CD4-positive, CD25-positive, alpha-beta regulatory T cell (primary cell): ENCODE results near the gene CCDC91. TPM values are rescaled to one million over a fixed set of nuclear protein-coding genes. Genes with fewer than 3 reads are reported as not detected.
A peak's percentile ranks its signal among the peaks of the same experiment; 100 is the strongest.

ENCODE experiments used
- ATAC-seq, 2 donors: fragments of 150-1000 bp; cut with Tn5 transposase; one replicate each; pipeline ENCODE4 v1.10.0; 2021; ENCODE audit warnings: low read depth in 2 of 2, moderate number of reproducible peaks in 2 of 2, moderate library complexity in 1 of 2
- DNase-seq, 3 donors: peaks; one replicate each; pipeline versions ENCODE4 v3.0.0 to v3.0.0-alpha.2; 2012 to 2022; ENCODE audit warnings: mixed read lengths in 1 of 3
- H3K27ac ChIP-seq: one replicate; pipeline ENCODE4 v1.7.0; 2013; ENCODE audit warnings: mild to moderate bottlenecking, low read length; ENCODE audit not compliant: insufficient read depth, poor library complexity, severe bottlenecking
- H3K27me3 ChIP-seq: one replicate; pipeline ENCODE4 v1.7.0; 2013; ENCODE audit warnings: low read length; ENCODE audit not compliant: control insufficient read depth, insufficient read depth
- H3K36me3 ChIP-seq: one replicate; pipeline ENCODE4 v1.7.0; 2013; ENCODE audit warnings: mild to moderate bottlenecking, low read length, moderate library complexity; ENCODE audit not compliant: control insufficient read depth, insufficient read depth
- H3K4me1 ChIP-seq: 2 replicates; pipeline ENCODE4 v1.7.0; 2013; ENCODE audit warnings: mild to moderate bottlenecking, low read length; ENCODE audit not compliant: insufficient read depth, control insufficient read depth, poor library complexity, severe bottlenecking
- H3K4me3 ChIP-seq: one replicate; pipeline ENCODE4 v1.7.0; 2013; ENCODE audit warnings: low read depth, mild to moderate bottlenecking, low read length, moderate library complexity
- H3K9me3 ChIP-seq, 2 experiments: 1 replicate in 1 of 2; 2 replicates in 1 of 2; pipeline ENCODE4 v1.7.0; 2013; ENCODE audit warnings: low read length in 2 of 2, mild to moderate bottlenecking in 1 of 2, moderate library complexity in 1 of 2; ENCODE audit not compliant: control insufficient read depth in 2 of 2
- H3K27ac Mint-ChIP-seq, 3 donors: one replicate each; pipeline ENCODE4 v1.8.0; 2020 to 2022; ENCODE audit warnings: mild to moderate bottlenecking in 3 of 3, mixed read lengths in 3 of 3, moderate library complexity in 2 of 3
- H3K27me3 Mint-ChIP-seq: one replicate; pipeline ENCODE4 v1.8.0; 2022; ENCODE audit warnings: mild to moderate bottlenecking, mixed read lengths
- H3K36me3 Mint-ChIP-seq: one replicate; pipeline ENCODE4 v1.8.0; 2020; ENCODE audit warnings: mixed read lengths
- H3K4me1 Mint-ChIP-seq, 4 donors: one replicate each; pipeline ENCODE4 v1.8.0; 2020 to 2022; ENCODE audit warnings: mixed read lengths in 4 of 4, mild to moderate bottlenecking in 1 of 4
- H3K4me3 Mint-ChIP-seq, 4 donors: one replicate each; pipeline ENCODE4 v1.8.0; 2020 to 2022; ENCODE audit warnings: mild to moderate bottlenecking in 4 of 4, mixed read lengths in 4 of 4, moderate library complexity in 3 of 4
- H3K9me3 Mint-ChIP-seq, 7 donors: one replicate each; pipeline ENCODE4 v1.8.0; 2020 to 2022; ENCODE audit warnings: mixed read lengths in 7 of 7, mild to moderate bottlenecking in 3 of 7, moderate library complexity in 2 of 7
- polyA plus RNA-seq, 4 donors: library from polyadenylated mRNA; unstranded; fragments of 300-500 nt; fragmentation: Illumina TruSeq; gene quantifications; one replicate each; pipeline ENCODE4 v1.2.3, GENCODE V29; 2021
- total RNA-seq: library from RNA; stranded (reverse); gene quantifications from one replicate; pipeline ENCODE4 v1.2.3, GENCODE V29; 2022

Gene CCDC91, protein sequence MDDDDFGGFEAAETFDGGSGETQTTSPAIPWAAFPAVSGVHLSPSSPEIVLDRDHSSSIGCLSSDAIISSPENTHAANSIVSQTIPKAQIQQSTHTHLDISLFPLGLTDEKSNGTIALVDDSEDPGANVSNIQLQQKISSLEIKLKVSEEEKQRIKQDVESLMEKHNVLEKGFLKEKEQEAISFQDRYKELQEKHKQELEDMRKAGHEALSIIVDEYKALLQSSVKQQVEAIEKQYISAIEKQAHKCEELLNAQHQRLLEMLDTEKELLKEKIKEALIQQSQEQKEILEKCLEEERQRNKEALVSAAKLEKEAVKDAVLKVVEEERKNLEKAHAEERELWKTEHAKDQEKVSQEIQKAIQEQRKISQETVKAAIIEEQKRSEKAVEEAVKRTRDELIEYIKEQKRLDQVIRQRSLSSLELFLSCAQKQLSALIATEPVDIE
- total RNA-seq (62.1 TPM), polyA plus RNA-seq (10 to 100 TPM; 59.4 to 74.0 (median 66.6) TPM)

DNA sequence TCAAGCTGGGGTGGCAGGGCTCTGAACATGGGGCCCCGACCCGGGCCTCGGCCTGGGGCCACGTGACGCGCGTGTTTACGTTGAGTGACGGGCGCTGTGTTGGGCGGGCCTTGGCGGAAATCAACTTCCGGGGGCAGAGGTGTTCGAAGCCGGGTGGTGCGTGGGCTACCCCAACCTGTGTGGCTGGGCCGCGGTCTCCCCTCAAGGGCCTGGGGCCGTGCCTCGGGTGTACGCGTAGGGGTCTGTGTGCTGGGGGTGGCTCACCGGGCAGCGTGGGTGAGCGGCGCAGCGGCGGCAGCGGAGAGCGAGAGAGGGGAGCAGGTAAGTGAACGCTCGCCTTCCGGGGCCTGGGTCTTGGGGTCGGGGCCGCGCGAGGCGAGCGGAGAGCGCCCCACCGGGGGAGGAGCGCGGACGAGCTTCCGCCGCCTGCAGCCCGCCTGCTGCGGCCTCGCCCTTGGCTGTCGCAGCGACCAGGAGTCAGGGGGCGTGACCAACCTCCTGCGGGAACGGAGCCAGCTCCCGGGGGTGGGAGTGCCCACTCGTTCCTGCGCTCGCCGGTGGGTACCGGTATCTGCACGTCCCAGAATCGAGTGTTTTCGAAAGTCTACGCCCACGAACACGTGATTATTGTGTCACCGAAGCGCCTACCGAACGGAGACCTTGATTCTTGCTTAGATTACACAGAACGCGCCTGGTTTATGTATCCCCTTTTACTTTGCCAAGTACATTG lies at the start of gene CCDC91:
TSS of gene CCDC91 (plus strand) at position 136 of the 730 bp plus-strand sequence. CDS start 66,760 bp downstream, outside the sequence.
- no peaks in the 10 kb centered on the region for H3K27me3 Mint-ChIP-seq
- H3K27ac ChIP-seq = peak within 1 kb of the TSS; percentile 99
- H3K4me1 Mint-ChIP-seq = peaks cover 30 to 69% (median 52%) of the 10 kb centered on the region in 4 donors
- no peaks in the 10 kb centered on the region for H3K9me3 ChIP-seq
- H3K9me3 Mint-ChIP-seq = peaks cover 0 to 1% (median 0%) of the 10 kb centered on the region in 7 donors
- ATAC-seq = peak; percentile 82 to 84
- peak; percentile 90 to 94 (median 92) for DNase-seq
- H3K36me3 Mint-ChIP-seq = peaks cover 26% of the 10 kb centered on the region
- peak within 1 kb of the TSS; percentile 92 to 98 (median 96) for H3K4me3 Mint-ChIP-seq
- H3K36me3 ChIP-seq = no peaks in the 10 kb centered on the region
- peaks cover 24% of the 10 kb centered on the region for H3K4me1 ChIP-seq
- H3K27me3 ChIP-seq = no peaks in the 10 kb centered on the region
- H3K27ac Mint-ChIP-seq = peak within 1 kb of the TSS; percentile 99
- H3K4me3 ChIP-seq = peak within 1 kb of the TSS; percentile 97

DNA sequence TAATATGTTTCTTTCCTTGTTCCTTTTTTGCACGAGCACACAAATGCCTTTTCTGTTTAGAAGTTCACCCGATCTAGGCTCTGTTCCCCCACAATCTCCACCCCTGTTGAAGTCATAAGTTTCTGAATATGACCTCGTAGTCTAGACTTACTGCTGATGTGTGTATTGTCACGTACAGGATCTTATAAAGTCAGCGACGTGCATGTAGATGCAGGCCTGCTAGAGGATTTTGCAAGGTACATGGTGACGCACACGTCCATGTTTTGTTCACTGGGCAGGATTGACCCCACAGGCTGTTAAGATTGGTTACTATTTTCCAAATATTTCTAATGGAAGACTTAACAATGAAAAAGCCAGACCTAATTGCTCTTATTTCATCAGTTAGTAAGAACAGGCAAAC lies 46.2 kb upstream of the CCDC91 start:
- Histone ChIP-seq H3K27ac (no peak overlapping the region), H3K9me3 (no peaks in the 10 kb centered on the region), H3K4me1 (no peaks in the 10 kb centered on the region), H3K36me3 (no peaks in the 10 kb centered on the region), H3K27me3 (no peaks in the 10 kb centered on the region), H3K4me3 (no peak overlapping the region)
- H3K27me3 Mint-ChIP-seq = no peaks in the 10 kb centered on the region
- H3K27ac Mint-ChIP-seq = no peak overlapping the region
- DNase-seq = no peak
- H3K9me3 Mint-ChIP-seq = peaks cover 0 to 1% (median 0%) of the 10 kb centered on the region in 7 donors
- no peak for ATAC-seq
- no peaks in the 10 kb centered on the region for H3K4me1 Mint-ChIP-seq
- no peaks in the 10 kb centered on the region for H3K36me3 Mint-ChIP-seq
- H3K4me3 Mint-ChIP-seq = no peak overlapping the region

DNA sequence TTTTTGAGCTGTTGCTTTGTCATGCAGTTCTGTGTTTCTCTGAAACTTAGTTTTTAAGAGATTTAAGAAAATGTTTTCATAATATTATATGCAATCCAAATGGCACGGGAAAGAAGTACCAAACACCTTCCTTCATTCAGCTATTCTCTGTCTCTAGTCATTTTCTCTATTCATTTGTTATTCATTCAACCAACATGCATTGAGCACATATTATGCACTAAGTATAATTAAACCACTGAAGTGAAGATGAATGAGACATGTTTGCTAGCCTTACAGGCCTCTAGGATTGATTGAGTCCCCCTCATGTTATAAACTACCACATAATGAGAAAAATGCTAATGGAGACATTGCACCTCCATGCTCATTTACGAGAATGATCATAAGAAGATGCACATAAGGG lies 45.7 kb upstream of the CCDC91 start:
- H3K36me3 Mint-ChIP-seq = no peaks in the 10 kb centered on the region
- H3K4me3 Mint-ChIP-seq = no peak overlapping the region
- DNase-seq (no peak), ATAC-seq (no peak)
- no peak overlapping the region for H3K27ac ChIP-seq
- no peaks in the 10 kb centered on the region for H3K4me1 ChIP-seq
- no peak overlapping the region for H3K4me3 ChIP-seq
- peaks cover 0 to 1% (median 0%) of the 10 kb centered on the region in 7 donors for H3K9me3 Mint-ChIP-seq
- H3K9me3 ChIP-seq = no peaks in the 10 kb centered on the region
- no peaks in the 10 kb centered on the region for H3K27me3 ChIP-seq
- H3K27ac Mint-ChIP-seq = no peak overlapping the region
- H3K27me3 Mint-ChIP-seq = no peaks in the 10 kb centered on the region
- no peaks in the 10 kb centered on the region for H3K4me1 Mint-ChIP-seq
- no peaks in the 10 kb centered on the region for H3K36me3 ChIP-seq

DNA sequence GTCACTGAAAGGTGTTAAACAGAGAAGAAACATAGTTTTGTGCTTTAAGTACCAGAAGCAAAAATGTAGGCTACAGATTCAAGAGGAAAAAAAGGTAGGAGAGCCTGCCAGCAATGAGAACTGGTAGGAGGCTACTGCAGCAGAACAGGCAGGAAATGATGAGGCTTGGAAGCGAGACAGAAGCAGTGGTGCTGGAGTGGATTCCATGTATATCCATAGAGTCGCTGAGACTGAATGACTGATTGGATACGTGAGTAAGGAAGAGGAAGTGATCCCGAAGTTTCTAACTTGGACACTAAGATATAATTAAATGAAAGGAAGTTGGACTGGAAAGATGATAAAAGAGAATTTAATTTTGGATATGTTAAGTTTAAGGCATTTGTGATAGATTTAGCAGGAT lies 45.0 kb upstream of the CCDC91 start:
- ATAC-seq = no peak
- Mint-ChIP-seq H3K27ac (no peak overlapping the region), H3K27me3 (no peaks in the 10 kb centered on the region)

DNA sequence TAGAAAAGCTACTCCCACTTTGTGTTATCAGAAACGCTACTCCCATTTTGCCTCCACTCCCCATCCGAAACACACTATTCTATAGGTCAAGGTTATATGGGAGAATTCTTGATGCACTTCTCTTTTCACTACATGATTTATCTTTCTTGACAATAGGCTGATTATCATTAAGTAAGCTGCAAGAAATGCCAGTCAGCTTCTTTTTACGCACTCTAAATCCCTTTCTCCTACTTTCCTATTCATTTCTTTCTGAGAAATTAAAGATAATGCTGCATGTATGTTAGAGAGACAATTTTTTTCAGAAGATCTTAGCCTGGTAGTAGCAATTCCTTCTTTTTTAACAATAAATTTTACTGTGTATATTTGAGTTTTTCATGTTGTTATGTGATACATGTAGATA lies 41.0 kb upstream of the CCDC91 start:
- Histone ChIP-seq H3K9me3 (no peaks in the 10 kb centered on the region), H3K36me3 (no peaks in the 10 kb centered on the region), H3K4me3 (no peak overlapping the region), H3K27me3 (no peaks in the 10 kb centered on the region), H3K27ac (no peak overlapping the region), H3K4me1 (no peaks in the 10 kb centered on the region)
- H3K4me3 Mint-ChIP-seq = no peak overlapping the region
- DNase-seq (no peak), ATAC-seq (no peak)
- no peaks in the 10 kb centered on the region for H3K36me3 Mint-ChIP-seq
- H3K27ac Mint-ChIP-seq = no peak overlapping the region
- H3K9me3 Mint-ChIP-seq = peaks cover 0 to 5% (median 1%) of the 10 kb centered on the region in 7 donors
- H3K4me1 Mint-ChIP-seq = no peaks in the 10 kb centered on the region
- H3K27me3 Mint-ChIP-seq = peaks cover 10% of the 10 kb centered on the region

More for the DNA sequence above, 45.0 kb upstream of the CCDC91 start:
- Histone ChIP-seq H3K27ac (no peak overlapping the region), H3K4me1 (no peaks in the 10 kb centered on the region), H3K4me3 (no peak overlapping the region), H3K27me3 (no peaks in the 10 kb centered on the region), H3K9me3 (no peaks in the 10 kb centered on the region), H3K36me3 (no peaks in the 10 kb centered on the region)
- peaks cover 0 to 1% (median 0%) of the 10 kb centered on the region in 7 donors for H3K9me3 Mint-ChIP-seq
- no peak overlapping the region for H3K4me3 Mint-ChIP-seq
- no peaks in the 10 kb centered on the region for H3K4me1 Mint-ChIP-seq
- no peak for DNase-seq
- no peaks in the 10 kb centered on the region for H3K36me3 Mint-ChIP-seq

DNA sequence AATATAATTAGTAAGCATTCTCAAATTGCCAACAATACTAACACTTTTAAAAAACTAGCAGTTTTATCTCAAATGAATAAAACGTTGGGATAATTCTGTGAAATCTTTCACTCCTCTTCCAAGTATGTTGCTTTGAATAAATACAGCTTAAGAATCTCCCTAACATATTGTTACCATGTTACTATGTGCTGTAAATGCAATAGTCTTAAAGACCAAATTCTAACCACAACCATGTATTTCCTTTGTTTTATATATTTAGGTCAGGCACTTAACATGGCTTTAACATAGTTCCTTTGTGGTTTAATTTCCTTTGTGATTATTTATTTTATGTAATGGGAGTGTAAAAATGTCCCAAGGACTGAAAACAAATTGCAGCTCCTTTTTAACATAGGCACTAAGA lies 33.9 kb upstream of the CCDC91 start:
- Mint-ChIP-seq H3K36me3 (peaks cover 6% of the 10 kb centered on the region), H3K9me3 (peaks cover 0 to 5% (median 0%) of the 10 kb centered on the region in 7 donors), H3K4me1 (no peaks in the 10 kb centered on the region), H3K27ac (no peak overlapping the region), H3K27me3 (no peaks in the 10 kb centered on the region), H3K4me3 (no peak overlapping the region)
- no peak overlapping the region for H3K4me3 ChIP-seq
- DNase-seq (no peak), ATAC-seq (no peak)
- no peaks in the 10 kb centered on the region for H3K9me3 ChIP-seq
- H3K4me1 ChIP-seq = no peaks in the 10 kb centered on the region
- no peak overlapping the region for H3K27ac ChIP-seq
- H3K36me3 ChIP-seq = no peaks in the 10 kb centered on the region
- H3K27me3 ChIP-seq = no peaks in the 10 kb centered on the region

DNA sequence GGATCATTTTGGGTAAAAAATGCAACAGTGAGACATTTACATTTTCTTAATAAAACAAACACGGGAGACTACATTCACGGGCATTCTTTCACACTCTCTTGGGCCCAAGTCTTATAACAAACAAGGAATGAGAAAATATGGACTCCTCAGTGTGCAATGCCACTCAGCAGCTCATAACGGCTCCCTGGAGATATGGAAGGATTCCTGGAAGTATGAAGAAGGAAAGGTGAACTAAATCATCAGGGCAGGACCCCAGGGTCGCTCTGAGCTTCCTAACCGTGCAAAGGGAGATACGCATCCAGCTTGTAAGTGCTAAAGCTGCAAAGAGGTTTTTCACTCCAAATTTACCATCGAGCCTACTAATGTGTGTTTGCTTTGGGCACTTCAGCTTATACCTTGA lies 33.5 kb upstream of the CCDC91 start:
- Mint-ChIP-seq H3K27ac (peak overlapping the region in 1 of 3 donors; percentile 58), H3K9me3 (peaks cover 0 to 5% (median 0%) of the 10 kb centered on the region in 7 donors), H3K36me3 (peaks cover 6% of the 10 kb centered on the region), H3K27me3 (no peaks in the 10 kb centered on the region), H3K4me1 (no peaks in the 10 kb centered on the region), H3K4me3 (no peak overlapping the region)
- DNase-seq = no peak
- no peak overlapping the region for H3K4me3 ChIP-seq
- ATAC-seq = no peak
- no peaks in the 10 kb centered on the region for H3K4me1 ChIP-seq
- no peak overlapping the region for H3K27ac ChIP-seq
- no peaks in the 10 kb centered on the region for H3K9me3 ChIP-seq
- no peaks in the 10 kb centered on the region for H3K36me3 ChIP-seq
- H3K27me3 ChIP-seq = no peaks in the 10 kb centered on the region
